PFSK-1 (cell line): ENCODE measurements around the gene AUTS2.

ENCODE experiments used
- FOXP2 ChIP-seq: optimal IDR thresholded peaks from 2 replicates; pipeline ENCODE3; 2011; ENCODE audit warnings: borderline replicate concordance, control low read depth, inconsistent platforms; ENCODE audit not compliant: insufficient read depth; ENCODE audit errors: extremely low read length, extremely low read depth
- POLR2AphosphoS5 ChIP-seq: IDR thresholded peaks from 2 replicates; pipeline ENCODE4 v1.6.1; 2012; ENCODE audit warnings: low read depth, mild to moderate bottlenecking, control low read depth, low read length, moderate library complexity
- TAF1 ChIP-seq: IDR thresholded peaks from 2 replicates; pipeline ENCODE4 v1.6.1; 2012; ENCODE audit warnings: low read length, control low read depth, borderline replicate concordance; ENCODE audit not compliant: insufficient read depth
- TF ChIP-seq, protein P1 (sequence below), 2 experiments: IDR thresholded peaks; 2 replicates each; pipeline versions ENCODE4 v1.6.1 to v1.8.0; 2011 to 2012; ENCODE audit warnings: low read depth in 2 of 2, low read length in 2 of 2, control low read depth in 1 of 2, inconsistent platforms in 1 of 2, mild to moderate bottlenecking in 1 of 2, moderate library complexity in 1 of 2; ENCODE audit not compliant: insufficient read depth in 1 of 2

GRCh38 chr7:69803699-69804516 lies 205.6 kb downstream of the AUTS2 start:
- TF ChIP-seq, protein P1, sequence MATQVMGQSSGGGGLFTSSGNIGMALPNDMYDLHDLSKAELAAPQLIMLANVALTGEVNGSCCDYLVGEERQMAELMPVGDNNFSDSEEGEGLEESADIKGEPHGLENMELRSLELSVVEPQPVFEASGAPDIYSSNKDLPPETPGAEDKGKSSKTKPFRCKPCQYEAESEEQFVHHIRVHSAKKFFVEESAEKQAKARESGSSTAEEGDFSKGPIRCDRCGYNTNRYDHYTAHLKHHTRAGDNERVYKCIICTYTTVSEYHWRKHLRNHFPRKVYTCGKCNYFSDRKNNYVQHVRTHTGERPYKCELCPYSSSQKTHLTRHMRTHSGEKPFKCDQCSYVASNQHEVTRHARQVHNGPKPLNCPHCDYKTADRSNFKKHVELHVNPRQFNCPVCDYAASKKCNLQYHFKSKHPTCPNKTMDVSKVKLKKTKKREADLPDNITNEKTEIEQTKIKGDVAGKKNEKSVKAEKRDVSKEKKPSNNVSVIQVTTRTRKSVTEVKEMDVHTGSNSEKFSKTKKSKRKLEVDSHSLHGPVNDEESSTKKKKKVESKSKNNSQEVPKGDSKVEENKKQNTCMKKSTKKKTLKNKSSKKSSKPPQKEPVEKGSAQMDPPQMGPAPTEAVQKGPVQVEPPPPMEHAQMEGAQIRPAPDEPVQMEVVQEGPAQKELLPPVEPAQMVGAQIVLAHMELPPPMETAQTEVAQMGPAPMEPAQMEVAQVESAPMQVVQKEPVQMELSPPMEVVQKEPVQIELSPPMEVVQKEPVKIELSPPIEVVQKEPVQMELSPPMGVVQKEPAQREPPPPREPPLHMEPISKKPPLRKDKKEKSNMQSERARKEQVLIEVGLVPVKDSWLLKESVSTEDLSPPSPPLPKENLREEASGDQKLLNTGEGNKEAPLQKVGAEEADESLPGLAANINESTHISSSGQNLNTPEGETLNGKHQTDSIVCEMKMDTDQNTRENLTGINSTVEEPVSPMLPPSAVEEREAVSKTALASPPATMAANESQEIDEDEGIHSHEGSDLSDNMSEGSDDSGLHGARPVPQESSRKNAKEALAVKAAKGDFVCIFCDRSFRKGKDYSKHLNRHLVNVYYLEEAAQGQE (IDR thresholded peaks at IDR 0.05; ENCODE audit: insufficient read depth in 1 of 2, low read depth in 2 of 2, low read length in 2 of 2) = no peak
- TF ChIP-seq FOXP2 (no peak), POLR2AphosphoS5 (no peak), TAF1 (no peak)
